ENCODE measurements around the gene CD58.

The CD58 gene

GRCh38 chr1:116528329-116529083 is 42.3 kb downstream of the CD58 start:
- Histone ChIP-seq H3K9me2 (replicated peaks; ENCODE audit: insufficient read depth, low read length) (no peaks in the 10 kb centered on the region), H3K9me3 (ENCODE audit: insufficient read depth, low read length) (no peaks in the 10 kb centered on the region), H3K4me2 (ENCODE audit: low read depth, low read length, poor library complexity, severe bottlenecking) (no peak overlapping the region), H3K36me3 (ENCODE audit: low read length) (no peaks in the 10 kb centered on the region), H3K27ac (ENCODE audit: low read depth, low read length) (no peak overlapping the region), H3K4me3 (ENCODE audit: insufficient read depth, low read length, poor library complexity, severe bottlenecking) (no peak overlapping the region), H2AFZ (ENCODE audit: low read depth, low read length, severe bottlenecking) (no peak overlapping the region), H3F3A (ENCODE audit: insufficient read depth) (no peaks in the 10 kb centered on the region), H3K9ac (ENCODE audit: low read length) (no peak overlapping the region), H4K20me1 (ENCODE audit: low read depth, low read length) (no peaks in the 10 kb centered on the region), H3K79me2 (ENCODE audit: insufficient read depth, low read length) (no peaks in the 10 kb centered on the region), H3K27me3 (ENCODE audit: low read length) (no peaks in the 10 kb centered on the region)
- TF ChIP-seq CTCF (IDR thresholded peaks at IDR 0.05; ENCODE audit: insufficient read depth, low read length, poor library complexity, severe bottlenecking) (no peak), EZH2phosphoT487 (conservative IDR thresholded peaks at IDR 0.05; ENCODE audit: low read length) (no peak)

- Histone ChIP-seq H3K27ac (ENCODE audit: low read depth, low read length) (no peak overlapping the region), H3K9ac (ENCODE audit: low read length) (no peak overlapping the region), H3K4me2 (ENCODE audit: low read depth, low read length, poor library complexity, severe bottlenecking) (no peak overlapping the region), H3K9me2 (replicated peaks; ENCODE audit: insufficient read depth, low read length) (no peaks in the 10 kb centered on the region), H3F3A (ENCODE audit: insufficient read depth) (no peaks in the 10 kb centered on the region), H3K9me3 (ENCODE audit: insufficient read depth, low read length) (no peaks in the 10 kb centered on the region), H2AFZ (ENCODE audit: low read depth, low read length, severe bottlenecking) (no peak overlapping the region), H3K79me2 (ENCODE audit: insufficient read depth, low read length) (no peaks in the 10 kb centered on the region), H3K27me3 (ENCODE audit: low read length) (no peaks in the 10 kb centered on the region), H4K20me1 (ENCODE audit: low read depth, low read length) (no peaks in the 10 kb centered on the region), H3K36me3 (ENCODE audit: low read length) (no peaks in the 10 kb centered on the region), H3K4me3 (ENCODE audit: insufficient read depth, low read length, poor library complexity, severe bottlenecking) (no peak overlapping the region)
- no peak for TF ChIP-seq EZH2phosphoT487 (conservative IDR thresholded peaks at IDR 0.05; ENCODE audit: low read length)
- TF ChIP-seq CTCF (IDR thresholded peaks at IDR 0.05; ENCODE audit: insufficient read depth, low read length, poor library complexity, severe bottlenecking), result no peak
Measured at GRCh38 chr1:116525440-116525839, 45.4 kb downstream of the CD58 start.

- Histone ChIP-seq H3K9ac (ENCODE audit: low read length) (no peak overlapping the region), H3K9me2 (replicated peaks; ENCODE audit: insufficient read depth, low read length) (no peaks in the 10 kb centered on the region), H3K4me2 (ENCODE audit: low read depth, low read length, poor library complexity, severe bottlenecking) (no peak overlapping the region), H3K27me3 (ENCODE audit: low read length) (no peaks in the 10 kb centered on the region), H4K20me1 (ENCODE audit: low read depth, low read length) (no peaks in the 10 kb centered on the region), H3K27ac (ENCODE audit: low read depth, low read length) (no peak overlapping the region), H3K79me2 (ENCODE audit: insufficient read depth, low read length) (no peaks in the 10 kb centered on the region), H2AFZ (ENCODE audit: low read depth, low read length, severe bottlenecking) (no peak overlapping the region), H3F3A (ENCODE audit: insufficient read depth) (no peaks in the 10 kb centered on the region), H3K36me3 (ENCODE audit: low read length) (no peaks in the 10 kb centered on the region), H3K9me3 (ENCODE audit: insufficient read depth, low read length) (no peaks in the 10 kb centered on the region), H3K4me3 (ENCODE audit: insufficient read depth, low read length, poor library complexity, severe bottlenecking) (no peak overlapping the region)
- TF ChIP-seq EZH2phosphoT487 (conservative IDR thresholded peaks at IDR 0.05; ENCODE audit: low read length) (no peak), CTCF (IDR thresholded peaks at IDR 0.05; ENCODE audit: insufficient read depth, low read length, poor library complexity, severe bottlenecking) (no peak)
Measured at GRCh38 chr1:116521186-116521585, 49.6 kb downstream of the CD58 start.
